ENCODE results near the gene SPEG. TPM values are rescaled to one million over a fixed set of nuclear protein-coding genes. Genes with fewer than 3 reads are reported as not detected.
"Not testable (repeated sequence)": the region's sequence is repeated elsewhere in the genome, so short reads cannot be mapped to it uniquely, and the experiment has no call there.

The SPEG gene
- polyA plus RNA-seq, 3 donors = not detected

DNA sequence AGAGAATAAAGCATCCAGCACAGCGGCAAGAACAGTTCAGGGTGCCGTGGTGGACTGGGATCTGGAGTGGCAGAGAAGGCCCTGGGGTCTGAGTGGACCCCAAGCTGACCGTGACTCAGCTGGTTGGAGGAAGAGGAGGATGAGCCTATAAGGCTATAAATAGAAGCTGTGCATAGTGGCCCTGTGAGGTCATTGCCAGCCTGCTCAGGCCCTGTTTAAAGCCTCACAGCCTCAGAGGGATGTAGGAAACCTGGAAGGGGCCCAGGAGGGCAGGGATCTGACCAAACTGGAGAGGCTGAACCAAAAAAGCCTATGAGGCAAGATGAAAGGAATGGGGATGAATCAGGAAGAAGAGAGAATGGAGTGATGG, 27.8 kb upstream of the SPEG start:
- H3K4me1 ChIP-seq (ENCODE audit: control insufficient read depth in 1 of 2, insufficient read depth in 2 of 2, low read length in 2 of 2) = peaks cover 10 to 11% of the 10 kb centered on the region in 2 donors
- H3K27me3 ChIP-seq (ENCODE audit: control insufficient read depth in 2 of 2, insufficient read depth in 2 of 2, low read length in 2 of 2) = no peaks in the 10 kb centered on the region
- no peaks in the 10 kb centered on the region for H3K36me3 ChIP-seq (replicated peaks in 1 of 2; ENCODE audit: control insufficient read depth in 1 of 2, insufficient read depth in 2 of 2, low read length in 2 of 2)
- H3K9ac ChIP-seq (ENCODE audit: insufficient read depth, low read length, poor library complexity, severe bottlenecking) = no peak overlapping the region
- H3K27ac ChIP-seq (ENCODE audit: low read depth in 1 of 2, low read length in 2 of 2) = no peak overlapping the region
- no peak overlapping the region for H2AFZ ChIP-seq (ENCODE audit: insufficient read depth, low read depth, low read length, poor library complexity, severe bottlenecking)
- peaks cover 10% of the 10 kb centered on the region for H3K4me1 Mint-ChIP-seq
- no peak for DNase-seq
- no peak for TF ChIP-seq CTCF (IDR thresholded peaks at IDR 0.05)
- H3K79me2 ChIP-seq (ENCODE audit: insufficient read depth, low read length) = no peaks in the 10 kb centered on the region
- H3K4me3 ChIP-seq (replicated peaks in 1 of 3; ENCODE audit: low read depth in 2 of 3, low read length in 3 of 3) = no peak overlapping the region
- H3K27ac Mint-ChIP-seq = no peak overlapping the region
- no peaks in the 10 kb centered on the region for H4K20me1 ChIP-seq (ENCODE audit: insufficient read depth, low read length)
- H3K4me3 Mint-ChIP-seq = no peak overlapping the region
- no peaks in the 10 kb centered on the region for H3K36me3 Mint-ChIP-seq
- H3K4me2 ChIP-seq (replicated peaks; ENCODE audit: extremely low read depth, low read length, poor library complexity, severe bottlenecking) = no peak overlapping the region
- H3K9me3 Mint-ChIP-seq = peaks cover 0 to 12% (median 7%) of the 10 kb centered on the region in 7 donors
- H3K9me3 ChIP-seq (replicated peaks in 1 of 2; ENCODE audit: control insufficient read depth in 1 of 2, insufficient read depth in 1 of 2, low read length in 2 of 2) = peaks cover 0 to 5% of the 10 kb centered on the region in 2 donors
- intact Hi-C loops (cut with micrococcal nuclease) = no loop called here
- 67% methylated on average over 1 of the region's 3 CpGs for WGBS (ENCODE audit: insufficient coverage)
- peaks cover 14 to 33% (median 23%) of the 10 kb centered on the region in 3 donors for H3K27me3 Mint-ChIP-seq (ENCODE audit: low read depth in 3 of 3)

GRCh38 chr2:219407343-219407742, 27.3 kb upstream of the SPEG start:
- intact Hi-C loops (cut with micrococcal nuclease); H2AFZ ChIP-seq (ENCODE audit: insufficient read depth, low read depth, low read length, poor library complexity, severe bottlenecking); H3K79me2 ChIP-seq (ENCODE audit: insufficient read depth, low read length); H4K20me1 ChIP-seq (ENCODE audit: insufficient read depth, low read length); H3K4me2 ChIP-seq (replicated peaks; ENCODE audit: extremely low read depth, low read length, poor library complexity, severe bottlenecking); H3K4me1 ChIP-seq (ENCODE audit: control insufficient read depth in 1 of 2, insufficient read depth in 2 of 2, low read length in 2 of 2); H3K36me3 ChIP-seq (replicated peaks in 1 of 2; ENCODE audit: control insufficient read depth in 1 of 2, insufficient read depth in 2 of 2, low read length in 2 of 2); H3K4me3 Mint-ChIP-seq; H3K27me3 ChIP-seq (ENCODE audit: control insufficient read depth in 2 of 2, insufficient read depth in 2 of 2, low read length in 2 of 2); H3K4me3 ChIP-seq (replicated peaks in 1 of 3; ENCODE audit: low read depth in 2 of 3, low read length in 3 of 3); H3K9me3 ChIP-seq (replicated peaks in 1 of 2; ENCODE audit: control insufficient read depth in 1 of 2, insufficient read depth in 1 of 2, low read length in 2 of 2); H3K27ac Mint-ChIP-seq; H3K9ac ChIP-seq (ENCODE audit: insufficient read depth, low read length, poor library complexity, severe bottlenecking); H3K4me1 Mint-ChIP-seq; H3K36me3 Mint-ChIP-seq; DNase-seq; H3K27ac ChIP-seq (ENCODE audit: low read depth in 1 of 2, low read length in 2 of 2): not testable (repeated sequence)
- 100% methylated on average over 1 of the region's 5 CpGs for WGBS (ENCODE audit: insufficient coverage)
- H3K9me3 Mint-ChIP-seq = peaks cover 0 to 17% (median 12%) of the 10 kb centered on the region in 7 donors
- H3K27me3 Mint-ChIP-seq (ENCODE audit: low read depth in 3 of 3) = peaks cover 14 to 34% (median 27%) of the 10 kb centered on the region in 3 donors
